K562 (cell line): Measurements from ENCODE around the gene RCOR2. TPM values are rescaled to one million over a fixed set of nuclear protein-coding genes. Genes with fewer than 3 reads are reported as not detected.
A peak's percentile ranks its signal among the peaks of the same experiment; 100 is the strongest.

Experiments used
- MED1 ChIP-seq: sonication (generic); formaldehyde crosslinking; IDR thresholded peaks from 2 replicates; pipeline ENCODE4 v1.8.1; 2023; ENCODE audit warnings: missing genetic modification reagents, borderline replicate concordance
- RAD21 ChIP-seq, 2 experiments: fragments of 250-450 bp in 1 of 2; fragments of 450-650 bp in 1 of 2; sonication (Bioruptor Pico) in 1 of 2; formaldehyde crosslinking in 1 of 2; IDR thresholded peaks in 1 of 2; conservative IDR thresholded peaks in 1 of 2; 2 replicates each; pipeline versions ENCODE4 v1.4.0 to v1.8.0; 2020 to 2022; ENCODE audit warnings: mild to moderate bottlenecking in 2 of 2, moderate library complexity in 1 of 2
- RCOR1 ChIP-seq, 2 experiments: IDR thresholded peaks; 2 replicates each; pipeline ENCODE4 v1.6.1; 2012; ENCODE audit warnings: low read depth in 2 of 2, low read length in 2 of 2, borderline replicate concordance in 1 of 2, improper control_type of control experiment in 1 of 2
- TFAM ChIP-seq: fragments of 250-450 bp; sonication (Bioruptor Pico); conservative IDR thresholded peaks from 2 replicates; pipeline ENCODE4 v1.5.0; 2021; ENCODE audit warnings: mild to moderate bottlenecking, moderate library complexity
- ZBTB40 ChIP-seq, 2 experiments: fragments of 450-650 bp in 1 of 2; sonication (generic) in 1 of 2; formaldehyde crosslinking in 1 of 2; IDR thresholded peaks; 2 replicates each; pipeline versions ENCODE4 v1.7.1 to v1.9.0; 2016 to 2022; ENCODE audit warnings: inconsistent platforms in 1 of 2, mild to moderate bottlenecking in 1 of 2, missing genetic modification reagents in 1 of 2
- ZNF318 ChIP-seq, 2 experiments: fragments of 450-650 bp; IDR thresholded peaks; 2 replicates each; pipeline ENCODE4 v1.6.1; 2016; ENCODE audit warnings: mild to moderate bottlenecking in 2 of 2, borderline replicate concordance in 1 of 2, low read depth in 1 of 2, moderate library complexity in 1 of 2
- polyA plus RNA-seq, 8 experiments: library from polyadenylated mRNA; depleted of rRNA in 4 of 8; stranded (reverse) in 5 of 8; unstranded in 3 of 8; fragments of >200 nt; fragmentation: Nextera tagmentation in 2 of 8; fragmentation: Illumina TruSeq in 1 of 8; extraction: Ambion mirVana in 2 of 8; extraction: Trizol in 1 of 8; gene quantifications; 2 replicates each; pipeline versions ENCODE4 v1.2.1 to v1.2.3, GENCODE V29; 2011 to 2014; ENCODE audit warnings: inconsistent platforms in 1 of 8, missing spikeins in 1 of 8
- total RNA-seq, 7 experiments: library from RNA; depleted of rRNA in 6 of 7; stranded (reverse); fragments of >200 nt in 6 of 7; fragmentation: Illumina TruSeq in 2 of 7; extraction: Trizol in 2 of 7; gene quantifications; 2 replicates each; pipeline versions ENCODE4 v1.2.1 to v1.2.3, GENCODE V29; 2011 to 2021; ENCODE audit warnings: low replicate concordance in 1 of 7

RCOR2 gene
- total and polyA plus RNA-seq, 9 of the 15 experiments (the other 6 are each of a cell fraction or from before 2014, with no cell fraction given), result 0.04 to 6.5 (median 2.5) TPM; not detected in 1

- TF ChIP-seq ZNF318 (IDR thresholded peaks at IDR 0.05; ENCODE audit: borderline replicate concordance in 1 of 2, low read depth in 1 of 2) (no peak), RAD21 (CRISPR knock-in tag; conservative IDR thresholded peaks at IDR 0.05 in 1 of 2, IDR thresholded peaks at IDR 0.05 in 1 of 2) (peak; percentile 39 to 50), ZBTB40 (IDR thresholded peaks at IDR 0.05) (0 out of 2 replicates have a peak, but pooled peaks have one; percentile 32), ZBTB40 (CRISPR knock-in tag; IDR thresholded peaks at IDR 0.05) (no peak), MED1 (CRISPR knock-in tag) (no peak), TFAM (CRISPR knock-in tag) (no peak), RCOR1 (IDR thresholded peaks at IDR 0.05; ENCODE audit: borderline replicate concordance in 1 of 2, low read depth in 2 of 2, low read length in 2 of 2) (0 out of 4 replicates have a peak, but pooled peaks of 1 of the 2 experiments have one; percentile 27)
Observed at GRCh38 chr11:63915961-63916836, 765 bp downstream of the RCOR2 start (continued).
